Smooth muscle cell (in vitro differentiated cells): ENCODE data around the gene KIF16B. TPM values are rescaled to one million over a fixed set of nuclear protein-coding genes. Genes with fewer than 3 reads are reported as not detected.

Experiments
- DNase-seq: peaks from one replicate; lab custom pipeline; 2025; ENCODE audit not compliant: unreplicated experiment; lab: John Stamatoyannopoulos, UW
- H2AFZ ChIP-seq: fragments of 200-600 bp; sonication (generic); 2 replicates; pipeline ENCODE4 v1.6.0; 2016; ENCODE audit warnings: antibody characterized with exemption, low read depth, mild to moderate bottlenecking
- H3F3A ChIP-seq: fragments of 200-600 bp; sonication (generic); 2 replicates; pipeline ENCODE4 v1.6.0; 2017; ENCODE audit warnings: antibody characterized with exemption, low read depth
- H3K27ac ChIP-seq: fragments of 200-600 bp; sonication (generic); 2 replicates; pipeline ENCODE4 v1.5.1; 2016; ENCODE audit warnings: low read depth, mild to moderate bottlenecking
- H3K27me3 ChIP-seq: fragments of 200-600 bp; sonication (generic); 2 replicates; pipeline ENCODE4 v1.6.1; 2016; ENCODE audit warnings: low read depth, mild to moderate bottlenecking
- H3K36me3 ChIP-seq: fragments of 200-600 bp; sonication (generic); 2 replicates; pipeline ENCODE4 v1.5.1; 2016; ENCODE audit warnings: low read depth
- H3K4me1 ChIP-seq: fragments of 200-600 bp; sonication (generic); 2 replicates; pipeline ENCODE4 v1.5.1; 2016; ENCODE audit warnings: low read depth
- H3K4me2 ChIP-seq: fragments of 200-600 bp; sonication (generic); 2 replicates; pipeline ENCODE4 v1.6.0; 2016; ENCODE audit warnings: mild to moderate bottlenecking
- H3K4me3 ChIP-seq: fragments of 200-600 bp; sonication (generic); 2 replicates; pipeline ENCODE4 v1.5.1; 2016; ENCODE audit warnings: mild to moderate bottlenecking
- H3K79me2 ChIP-seq: fragments of 200-600 bp; sonication (generic); 2 replicates; pipeline ENCODE4 v1.6.0; 2016; ENCODE audit warnings: low read depth, mild to moderate bottlenecking
- H3K9ac ChIP-seq: fragments of 200-600 bp; sonication (generic); 2 replicates; pipeline ENCODE4 v1.6.0; 2016; ENCODE audit warnings: low read depth
- H3K9me3 ChIP-seq: fragments of 200-600 bp; sonication (generic); replicated peaks from 2 replicates; pipeline ENCODE4 v1.5.1; 2016; ENCODE audit warnings: low read depth
- H4K20me1 ChIP-seq: fragments of 200-600 bp; sonication (generic); 2 replicates; pipeline ENCODE4 v1.6.0; 2016; ENCODE audit warnings: low read depth
- WGBS: methylation state at CpG from one replicate; pipeline ENCODE4 v1.1.7; 2016; ENCODE audit warnings: low lambda C conversion rate; 5-methylcytosine and 5-hydroxymethylcytosine counted together
- polyA plus RNA-seq: library from polyadenylated mRNA; unstranded; fragments of >200 nt; fragmentation: Nextera tagmentation; extraction: Ambion mirVana; gene quantifications from 2 replicates; pipeline ENCODE4 v1.2.1, GENCODE V29; 2016
- total RNA-seq: library from RNA; depleted of rRNA; stranded (reverse); fragments of >200 nt; gene quantifications from 2 replicates; pipeline ENCODE4 v1.2.3, GENCODE V29; 2014
- TF ChIP-seq, protein P1 (sequence below): fragments of 200-600 bp; sonication (generic); IDR thresholded peaks from 2 replicates; pipeline ENCODE4 v1.5.1; 2017; ENCODE audit warnings: borderline replicate concordance, mild to moderate bottlenecking, antibody characterized with exemption; ENCODE audit not compliant: insufficient read depth, poor library complexity, severe bottlenecking

The KIF16B gene
- total and polyA plus RNA-seq, 2 experiments from 2014 or later, result 3.6 to 12.9 TPM

GRCh38 chr20:16397086-16397485 lies 176.2 kb downstream of the KIF16B start:
- Histone ChIP-seq H3K4me3 (no peak overlapping the region), H3K27me3 (no peaks in the 10 kb centered on the region), H3K4me2 (no peak overlapping the region), H3K4me1 (no peaks in the 10 kb centered on the region), H4K20me1 (no peaks in the 10 kb centered on the region), H3K79me2 (no peaks in the 10 kb centered on the region), H2AFZ (no peak overlapping the region), H3K27ac (no peak overlapping the region), H3K36me3 (no peaks in the 10 kb centered on the region), H3K9me3 (no peaks in the 10 kb centered on the region), H3F3A (no peaks in the 10 kb centered on the region), H3K9ac (no peak overlapping the region)
- WGBS, result 95% methylated on average over 4 of the region's 4 CpGs
- DNase-seq, result no peak
- TF ChIP-seq, protein P1, sequence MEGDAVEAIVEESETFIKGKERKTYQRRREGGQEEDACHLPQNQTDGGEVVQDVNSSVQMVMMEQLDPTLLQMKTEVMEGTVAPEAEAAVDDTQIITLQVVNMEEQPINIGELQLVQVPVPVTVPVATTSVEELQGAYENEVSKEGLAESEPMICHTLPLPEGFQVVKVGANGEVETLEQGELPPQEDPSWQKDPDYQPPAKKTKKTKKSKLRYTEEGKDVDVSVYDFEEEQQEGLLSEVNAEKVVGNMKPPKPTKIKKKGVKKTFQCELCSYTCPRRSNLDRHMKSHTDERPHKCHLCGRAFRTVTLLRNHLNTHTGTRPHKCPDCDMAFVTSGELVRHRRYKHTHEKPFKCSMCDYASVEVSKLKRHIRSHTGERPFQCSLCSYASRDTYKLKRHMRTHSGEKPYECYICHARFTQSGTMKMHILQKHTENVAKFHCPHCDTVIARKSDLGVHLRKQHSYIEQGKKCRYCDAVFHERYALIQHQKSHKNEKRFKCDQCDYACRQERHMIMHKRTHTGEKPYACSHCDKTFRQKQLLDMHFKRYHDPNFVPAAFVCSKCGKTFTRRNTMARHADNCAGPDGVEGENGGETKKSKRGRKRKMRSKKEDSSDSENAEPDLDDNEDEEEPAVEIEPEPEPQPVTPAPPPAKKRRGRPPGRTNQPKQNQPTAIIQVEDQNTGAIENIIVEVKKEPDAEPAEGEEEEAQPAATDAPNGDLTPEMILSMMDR, result no peak

DNA sequence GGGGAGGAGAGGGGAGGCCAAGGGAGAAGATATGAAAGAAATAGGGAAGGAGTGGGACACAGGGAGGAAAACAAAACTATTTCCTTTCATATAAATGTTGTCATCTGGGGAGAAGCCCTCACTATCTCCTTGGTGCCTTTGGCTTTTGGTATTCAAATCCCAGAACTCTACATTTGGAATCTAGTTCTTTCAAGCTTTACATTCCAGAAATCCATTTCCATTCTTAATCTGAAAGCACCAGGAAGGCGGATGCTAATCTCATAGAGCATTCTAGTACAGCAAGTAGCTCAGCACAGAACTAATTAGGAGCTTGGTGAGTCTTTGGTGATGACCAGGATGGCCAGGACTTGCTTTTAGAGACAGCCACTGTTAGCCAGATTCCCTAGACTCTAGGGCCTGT lies 177.9 kb downstream of the KIF16B start:
- Histone ChIP-seq H3K9me3 (no peaks in the 10 kb centered on the region), H3K4me3 (no peak overlapping the region), H3K79me2 (no peaks in the 10 kb centered on the region), H3K36me3 (no peaks in the 10 kb centered on the region), H3K4me2 (no peak overlapping the region), H3F3A (no peaks in the 10 kb centered on the region), H3K4me1 (no peaks in the 10 kb centered on the region), H3K27ac (no peak overlapping the region), H3K27me3 (no peaks in the 10 kb centered on the region), H4K20me1 (no peaks in the 10 kb centered on the region), H3K9ac (no peak overlapping the region), H2AFZ (no peak overlapping the region)
- TF ChIP-seq, protein P1, result no peak
- DNase-seq, result no peak
- 100% methylated on average over 1 of the region's 1 CpG for WGBS

GRCh38 chr20:16394784-16395183 lies 178.5 kb downstream of the KIF16B start:
- Histone ChIP-seq H3K4me1 (no peaks in the 10 kb centered on the region), H3K36me3 (no peaks in the 10 kb centered on the region), H2AFZ (no peak overlapping the region), H3F3A (no peaks in the 10 kb centered on the region), H3K27me3 (no peaks in the 10 kb centered on the region), H3K27ac (no peak overlapping the region), H3K9ac (no peak overlapping the region), H4K20me1 (no peaks in the 10 kb centered on the region), H3K79me2 (no peaks in the 10 kb centered on the region), H3K9me3 (no peaks in the 10 kb centered on the region), H3K4me2 (no peak overlapping the region), H3K4me3 (no peak overlapping the region)
- 68% methylated on average over 4 of the region's 4 CpGs for WGBS
- TF ChIP-seq, protein P1, result no peak
- DNase-seq, result no peak

DNA sequence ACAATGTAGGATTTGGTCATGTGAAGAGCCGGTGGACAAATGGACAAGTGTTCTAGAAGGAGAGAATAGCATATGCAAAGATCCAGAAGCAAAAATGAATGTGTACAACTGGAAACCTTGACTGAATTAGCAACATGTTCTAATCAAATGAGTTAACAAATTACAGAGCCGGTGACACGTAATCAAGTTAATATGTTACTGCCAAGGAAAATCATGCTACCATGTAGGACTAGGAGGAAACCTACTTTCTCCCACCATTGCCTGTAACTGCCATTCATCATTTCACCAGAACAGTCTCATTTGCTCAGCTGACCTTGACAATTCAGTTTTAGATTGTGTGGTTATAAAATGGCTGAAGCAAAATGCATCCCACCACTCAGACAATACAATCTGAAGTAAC lies 179.4 kb downstream of the KIF16B start:
- no peak overlapping the region for H3K27ac ChIP-seq
- WGBS, result 97% methylated on average over 3 of the region's 3 CpGs
- no peak overlapping the region for H3K4me3 ChIP-seq
- no peaks in the 10 kb centered on the region for H3K27me3 ChIP-seq
- TF ChIP-seq, protein P1, result no peak
- H3F3A ChIP-seq, result no peaks in the 10 kb centered on the region
- H3K79me2 ChIP-seq, result no peaks in the 10 kb centered on the region
- H3K4me1 ChIP-seq, result no peaks in the 10 kb centered on the region
- DNase-seq, result no peak
- no peaks in the 10 kb centered on the region for H3K36me3 ChIP-seq
- H2AFZ ChIP-seq, result no peak overlapping the region
- H3K4me2 ChIP-seq, result no peak overlapping the region
- H3K9me3 ChIP-seq, result no peaks in the 10 kb centered on the region
- H4K20me1 ChIP-seq, result no peaks in the 10 kb centered on the region
- H3K9ac ChIP-seq, result no peak overlapping the region
